GM18867 (cell line): Measurements from ENCODE around the gene HOXB2.
"Not testable (repeated sequence)": the region's sequence is repeated elsewhere in the genome, so short reads cannot be mapped to it uniquely, and the experiment has no call there.

Experiments used
- ATAC-seq: cut with Tn5 transposase; IDR thresholded peaks from one replicate; pipeline ENCODE4 v1.9.1; 2021; ENCODE audit warnings: mild to moderate bottlenecking, moderate library complexity; ENCODE audit not compliant: unreplicated experiment

Gene HOXB2

GRCh38 chr17:48542114-48542656, 2.7 kb downstream of the HOXB2 start:
- ATAC-seq = no peak

GRCh38 chr17:48541577-48542113, 3.3 kb downstream of the HOXB2 start:
- no peak for ATAC-seq

- no peak for ATAC-seq
Observed at GRCh38 chr17:48541036-48541576, 3.8 kb downstream of the HOXB2 start.

GRCh38 chr17:48540213-48540612, 4.7 kb downstream of the HOXB2 start:
- no peak for ATAC-seq

GRCh38 chr17:48539177-48539576, 5.7 kb downstream of the HOXB2 start:
- no peak for ATAC-seq

- ATAC-seq = no peak
Observed at GRCh38 chr17:48537316-48537715, 7.6 kb downstream of the HOXB2 start.

- ATAC-seq = not testable (repeated sequence)
Observed at GRCh38 chr17:48535793-48536559, 8.9 kb downstream of the HOXB2 start.

- ATAC-seq = no peak
Observed at GRCh38 chr17:48532261-48532660, 12.6 kb downstream of the HOXB2 start.

GRCh38 chr17:48530887-48531272, 14.0 kb downstream of the HOXB2 start, which contains the start of gene HOXB1:
Gene HOXB1, minus strand, starts transcription at chr17:48531011. Its CDS starts 107 bp downstream, at chr17:48530904.
- no peak for ATAC-seq

GRCh38 chr17:48530208-48530886, 14.6 kb downstream of the HOXB2 start:
- ATAC-seq = no peak

GRCh38 chr17:48529683-48530009, 15.3 kb downstream of the HOXB2 start:
- ATAC-seq = no peak

- no peak for ATAC-seq
Observed at GRCh38 chr17:48528936-48529682, 15.8 kb downstream of the HOXB2 start.

- no peak for ATAC-seq
Observed at GRCh38 chr17:48528153-48528935, 16.6 kb downstream of the HOXB2 start.

- no peak for ATAC-seq
Observed at GRCh38 chr17:48527547-48527932, 17.4 kb downstream of the HOXB2 start.

GRCh38 chr17:48526608-48527546, 18.0 kb downstream of the HOXB2 start:
- no peak for ATAC-seq

GRCh38 chr17:48523010-48523409, 21.9 kb downstream of the HOXB2 start:
- ATAC-seq = no peak

GRCh38 chr17:48522031-48522653, 22.8 kb downstream of the HOXB2 start:
- ATAC-seq = no peak

GRCh38 chr17:48520631-48521079, 24.3 kb downstream of the HOXB2 start:
- no peak for ATAC-seq

- no peak for ATAC-seq
Observed at GRCh38 chr17:48519427-48519826, 25.5 kb downstream of the HOXB2 start.
